Natural killer cell (primary cell): ENCODE measurements around the gene CEBPG. TPM values are rescaled to one million over a fixed set of nuclear protein-coding genes. Genes with fewer than 3 reads are reported as not detected.
A peak's percentile ranks its signal among the peaks of the same experiment; 100 is the strongest.

Experiments used
- ATAC-seq, 3 donors: fragments of 150-1000 bp in 2 of 3; fragments of 200-7000 bp in 1 of 3; cut with Tn5 transposase; 1 replicate in 1 of 3; 2 replicates in 2 of 3; pipeline ENCODE4 v1.10.0; 2021; ENCODE audit warnings: mild to moderate bottlenecking in 2 of 3, moderate library complexity in 2 of 3
- DNase-seq, 2 donors: peaks; one replicate each; pipeline versions ENCODE4 v3.0.0 to v3.0.0-alpha.2; 2013 to 2021; ENCODE audit warnings: mixed read lengths in 1 of 2
- H3K27ac ChIP-seq: one replicate; pipeline ENCODE4 v1.5.1; 2013; ENCODE audit warnings: mild to moderate bottlenecking, low read length
- H3K27me3 ChIP-seq: one replicate; pipeline ENCODE4 v1.6.1; 2013; ENCODE audit warnings: low read length; ENCODE audit not compliant: control insufficient read depth, insufficient read depth
- H3K36me3 ChIP-seq: one replicate; pipeline ENCODE4 v1.6.1; 2013; ENCODE audit warnings: low read length; ENCODE audit not compliant: control insufficient read depth, insufficient read depth
- H3K4me1 ChIP-seq: one replicate; pipeline ENCODE4 v1.6.1; 2013; ENCODE audit warnings: low read length; ENCODE audit not compliant: control insufficient read depth, insufficient read depth
- H3K4me3 ChIP-seq: one replicate; pipeline ENCODE4 v1.5.1; 2013; ENCODE audit warnings: low read length
- H3K9me3 ChIP-seq: one replicate; pipeline ENCODE4 v1.6.1; 2013; ENCODE audit warnings: low read length; ENCODE audit not compliant: control insufficient read depth, insufficient read depth
- H3K27ac Mint-ChIP-seq, 2 donors: one replicate each; pipeline ENCODE4 v1.8.0; 2022; ENCODE audit warnings: mild to moderate bottlenecking in 2 of 2, mixed read lengths in 2 of 2, moderate library complexity in 1 of 2
- H3K27me3 Mint-ChIP-seq, 2 donors: one replicate each; pipeline ENCODE4 v1.8.0; 2022; ENCODE audit warnings: low read depth in 2 of 2, mixed read lengths in 2 of 2
- H3K36me3 Mint-ChIP-seq: one replicate; pipeline ENCODE4 v1.8.0; 2022; ENCODE audit warnings: mixed read lengths
- H3K4me1 Mint-ChIP-seq, 2 donors: one replicate each; pipeline ENCODE4 v1.8.0; 2022; ENCODE audit warnings: mixed read lengths in 2 of 2
- H3K4me3 Mint-ChIP-seq: one replicate; pipeline ENCODE4 v1.8.0; 2022; ENCODE audit warnings: mild to moderate bottlenecking, moderate library complexity, mixed read lengths
- H3K9me3 Mint-ChIP-seq, 2 donors: one replicate each; pipeline ENCODE4 v1.8.0; 2022; ENCODE audit warnings: mixed read lengths in 2 of 2
- WGBS: methylation state at CpG from one replicate; pipeline ENCODE4 v1.1.7; 2013; ENCODE audit warnings: missing lambda C conversion rate; ENCODE audit not compliant: insufficient coverage; 5-methylcytosine and 5-hydroxymethylcytosine counted together
- intact Hi-C: fragments of 100-400 bp; cut with micrococcal nuclease; formaldehyde crosslinking; loops from one replicate; pipeline ENCODE4 v1.14.2; 2022
- total RNA-seq, 4 donors: library from RNA; stranded (reverse); fragments of 120-200 nt in 1 of 4; gene quantifications; one replicate each; pipeline versions ENCODE4 v1.2.3 to v1.2.4, GENCODE V29; 2013 to 2022
- TF ChIP-seq, protein P1 (sequence below): fragments of 200-600 bp; IDR thresholded peaks from one replicate; pipeline ENCODE4 v1.8.0; 2022; ENCODE audit warnings: antibody characterized with exemption

The CEBPG gene
- total RNA-seq, 3 donors from 2014 or later (not counting 1 experiment from before 2014, with no cell fraction given): 22.3 to 28.1 (median 23.9) TPM

DNA sequence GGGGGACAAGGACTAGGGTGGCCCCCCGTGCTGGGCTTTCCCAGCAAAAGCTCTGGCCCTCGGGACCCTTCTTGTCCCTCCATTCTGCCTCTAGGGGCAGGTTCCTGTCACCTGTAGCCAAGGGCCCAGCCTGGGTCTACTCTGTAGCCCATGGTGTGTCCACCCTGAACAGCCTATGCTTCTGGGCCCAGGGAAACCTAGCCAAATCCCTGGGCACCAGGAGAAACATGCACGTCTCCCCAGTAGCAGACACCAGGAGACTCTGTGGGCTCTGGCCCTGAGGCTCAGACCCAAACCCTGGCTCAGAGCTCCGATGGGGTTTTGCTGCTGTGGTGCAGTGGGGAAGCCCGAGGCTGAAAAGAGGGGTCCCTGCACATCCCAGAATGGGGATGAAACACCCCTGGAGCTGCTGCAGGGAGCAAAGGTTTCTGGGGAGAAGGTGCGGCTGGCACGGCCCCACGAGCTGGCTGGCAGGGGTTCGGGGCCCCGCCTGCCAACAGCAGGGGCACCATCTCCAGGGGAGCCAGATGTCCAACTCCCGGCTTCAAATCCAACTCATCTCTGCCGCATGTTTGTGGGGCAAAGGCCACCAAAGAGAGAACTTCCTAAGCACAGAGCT, 18.2 kb downstream of the CEBPG start:
- TF ChIP-seq, protein P1, sequence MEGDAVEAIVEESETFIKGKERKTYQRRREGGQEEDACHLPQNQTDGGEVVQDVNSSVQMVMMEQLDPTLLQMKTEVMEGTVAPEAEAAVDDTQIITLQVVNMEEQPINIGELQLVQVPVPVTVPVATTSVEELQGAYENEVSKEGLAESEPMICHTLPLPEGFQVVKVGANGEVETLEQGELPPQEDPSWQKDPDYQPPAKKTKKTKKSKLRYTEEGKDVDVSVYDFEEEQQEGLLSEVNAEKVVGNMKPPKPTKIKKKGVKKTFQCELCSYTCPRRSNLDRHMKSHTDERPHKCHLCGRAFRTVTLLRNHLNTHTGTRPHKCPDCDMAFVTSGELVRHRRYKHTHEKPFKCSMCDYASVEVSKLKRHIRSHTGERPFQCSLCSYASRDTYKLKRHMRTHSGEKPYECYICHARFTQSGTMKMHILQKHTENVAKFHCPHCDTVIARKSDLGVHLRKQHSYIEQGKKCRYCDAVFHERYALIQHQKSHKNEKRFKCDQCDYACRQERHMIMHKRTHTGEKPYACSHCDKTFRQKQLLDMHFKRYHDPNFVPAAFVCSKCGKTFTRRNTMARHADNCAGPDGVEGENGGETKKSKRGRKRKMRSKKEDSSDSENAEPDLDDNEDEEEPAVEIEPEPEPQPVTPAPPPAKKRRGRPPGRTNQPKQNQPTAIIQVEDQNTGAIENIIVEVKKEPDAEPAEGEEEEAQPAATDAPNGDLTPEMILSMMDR: no peak
- peaks cover 0 to 20% of the 10 kb centered on the region in 2 donors for H3K4me1 Mint-ChIP-seq
- Histone ChIP-seq H3K9me3 (no peaks in the 10 kb centered on the region), H3K27me3 (no peaks in the 10 kb centered on the region), H3K27ac (no peak overlapping the region), H3K4me3 (no peak overlapping the region), H3K36me3 (peaks cover 6% of the 10 kb centered on the region), H3K4me1 (peaks cover 15% of the 10 kb centered on the region)
- no peak overlapping the region for H3K4me3 Mint-ChIP-seq
- intact Hi-C loops: no loop called here
- no peaks in the 10 kb centered on the region for H3K36me3 Mint-ChIP-seq
- DNase-seq (no peak), ATAC-seq (no peak)
- WGBS: 95% methylated on average over 12 of the region's 12 CpGs
- H3K27ac Mint-ChIP-seq: no peak overlapping the region
- H3K27me3 Mint-ChIP-seq: no peaks in the 10 kb centered on the region
- no peaks in the 10 kb centered on the region for H3K9me3 Mint-ChIP-seq

DNA sequence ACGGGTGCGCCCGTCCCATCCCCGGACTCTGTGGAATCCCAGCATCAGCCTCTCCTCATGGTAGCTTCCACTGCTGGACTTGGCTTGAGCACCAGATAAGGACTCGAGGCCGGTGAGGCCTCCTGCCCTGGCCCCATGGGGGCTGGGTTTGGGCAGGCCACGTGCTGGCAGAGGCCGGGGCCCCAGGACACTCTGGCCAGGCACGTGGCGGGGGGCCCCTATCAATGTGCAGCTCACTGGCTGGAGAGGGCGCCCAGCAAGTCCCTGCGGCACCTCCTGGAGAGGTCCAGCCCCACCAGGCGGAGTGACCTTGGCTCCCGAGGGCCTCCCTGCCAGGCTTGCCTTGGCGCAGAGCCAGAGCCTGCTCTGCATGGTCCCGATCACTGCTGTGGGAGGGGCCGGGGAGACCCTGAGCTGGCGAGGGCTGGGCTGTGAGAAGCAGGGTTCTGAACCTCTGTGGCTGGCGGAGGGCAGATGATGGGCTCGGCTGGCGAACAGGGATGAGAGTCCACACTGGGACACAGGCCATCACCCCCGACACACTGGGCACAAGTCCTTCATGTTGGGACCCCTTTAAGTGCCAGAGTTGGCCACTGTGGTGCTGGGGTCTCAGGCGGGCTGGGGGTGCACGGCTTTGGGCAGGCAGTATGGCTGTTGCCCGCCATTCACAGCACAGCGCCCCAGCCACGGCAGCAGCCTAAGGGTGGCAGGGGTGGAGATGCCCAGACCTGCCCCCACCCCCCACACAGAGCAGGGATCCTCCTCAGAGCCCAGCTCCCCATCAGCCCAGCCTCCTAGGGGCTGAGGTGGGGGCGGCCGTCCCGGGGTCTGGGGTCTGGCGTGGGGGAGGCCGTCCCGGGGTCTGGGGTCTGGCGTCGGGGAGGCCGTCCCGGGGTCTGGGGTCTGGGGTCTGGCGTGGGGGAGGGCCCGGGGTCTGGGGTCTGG, 19.1 kb downstream of the CEBPG start:
- Mint-ChIP-seq H3K36me3 (no peaks in the 10 kb centered on the region), H3K9me3 (no peaks in the 10 kb centered on the region), H3K27me3 (no peaks in the 10 kb centered on the region), H3K4me3 (no peak overlapping the region), H3K4me1 (peaks cover 0 to 20% of the 10 kb centered on the region in 2 donors), H3K27ac (no peak overlapping the region)
- WGBS: 90% methylated on average over 39 of the region's 39 CpGs
- TF ChIP-seq, protein P1: no peak
- Histone ChIP-seq H3K27me3 (no peaks in the 10 kb centered on the region), H3K4me3 (no peak overlapping the region), H3K4me1 (peaks cover 15% of the 10 kb centered on the region), H3K27ac (no peak overlapping the region), H3K9me3 (no peaks in the 10 kb centered on the region), H3K36me3 (peaks cover under 1% of the 10 kb centered on the region)
- ATAC-seq: no peak
- intact Hi-C loops: no loop called here
- DNase-seq: no peak

- H3K36me3 Mint-ChIP-seq: no peaks in the 10 kb centered on the region
- Histone ChIP-seq H3K27me3 (no peaks in the 10 kb centered on the region), H3K27ac (no peak overlapping the region), H3K36me3 (no peaks in the 10 kb centered on the region), H3K4me1 (peaks cover 15% of the 10 kb centered on the region), H3K4me3 (no peak overlapping the region), H3K9me3 (no peaks in the 10 kb centered on the region)
- peak overlapping the region in 1 of 2 donors; percentile 45 for H3K27ac Mint-ChIP-seq
- H3K9me3 Mint-ChIP-seq: no peaks in the 10 kb centered on the region
- intact Hi-C loops: no loop called here
- ATAC-seq (no peak), DNase-seq (no peak)
- TF ChIP-seq, protein P1: no peak
- H3K27me3 Mint-ChIP-seq: no peaks in the 10 kb centered on the region
- 91% methylated on average over 21 of the region's 21 CpGs for WGBS
- no peak overlapping the region for H3K4me3 Mint-ChIP-seq
- peaks cover 0 to 20% of the 10 kb centered on the region in 2 donors for H3K4me1 Mint-ChIP-seq
These were observed 19.9 kb downstream of the CEBPG start for GRCh38 chr19:33393286-33394005.
